HEK293 (cell line): ENCODE data around the gene QRICH1.
A peak's percentile ranks its signal among the peaks of the same experiment; 100 is the strongest.

Experiments
- CTCF ChIA-PET: fragments of 350-600 bp; formaldehyde crosslinking; extraction: SDS; loops from one replicate; lab custom pipeline; 2021; ENCODE audit warnings: antibody characterized with exemption; lab: Yijun Ruan, JAX
- POLR2A ChIA-PET: fragments of 300-600 bp; formaldehyde crosslinking; extraction: SDS; loops from one replicate; lab custom pipeline; 2020; ENCODE audit warnings: antibody characterized with exemption, inconsistent platforms; lab: Yijun Ruan, JAX
- H3K27ac ChIP-seq: fragments of 200-500 bp; sonication (Bioruptor generic); 2 replicates; pipeline ENCODE4 v1.5.1; 2014; ENCODE audit warnings: low read depth, low read length, control low read depth, inconsistent platforms; ENCODE audit errors: extremely low read depth
- H3K36me3 ChIP-seq, 2 experiments: fragments of 200-500 bp in 1 of 2; sonication (Bioruptor generic) in 1 of 2; 1 replicate in 1 of 2; 2 replicates in 1 of 2; pipeline ENCODE4 v1.5.1; 2014 to 2017; ENCODE audit warnings: inconsistent platforms in 2 of 2, low read length in 2 of 2; ENCODE audit not compliant: control insufficient read depth in 2 of 2, insufficient read depth in 1 of 2
- H3K4me1 ChIP-seq: fragments of 200-500 bp; sonication (Bioruptor generic); 2 replicates; pipeline ENCODE4 v1.5.1; 2014; ENCODE audit warnings: mild to moderate bottlenecking, low read length, inconsistent platforms; ENCODE audit not compliant: control insufficient read depth, insufficient read depth
- H3K4me3 ChIP-seq: 2 replicates; pipeline ENCODE4 v1.5.1; 2011; ENCODE audit warnings: low read depth, mild to moderate bottlenecking, control low read depth, low read length, moderate library complexity
- H3K9me3 ChIP-seq: fragments of 200-500 bp; sonication (Bioruptor generic); 2 replicates; pipeline ENCODE4 v1.5.1; 2014; ENCODE audit warnings: low read depth, low read length, inconsistent platforms; ENCODE audit not compliant: control insufficient read depth, insufficient read depth
- EGR2 ChIP-seq: fragments of 450-650 bp; formaldehyde crosslinking; IDR thresholded peaks from 2 replicates; pipeline ENCODE4 v1.5.1; 2016; ENCODE audit warnings: low read depth, missing biosample characterization, missing genetic modification characterization
- ELK4 ChIP-seq: IDR thresholded peaks from 2 replicates; pipeline ENCODE4 v1.6.1; 2011; ENCODE audit warnings: mild to moderate bottlenecking, low read depth, low read length, borderline replicate concordance
- GLIS2 ChIP-seq: fragments of 450-650 bp; formaldehyde crosslinking; IDR thresholded peaks from 2 replicates; pipeline ENCODE4 v1.5.1; 2016; ENCODE audit warnings: missing biosample characterization, missing genetic modification characterization
- IKZF3 ChIP-seq: fragments of 450-650 bp; IDR thresholded peaks from 2 replicates; pipeline ENCODE4 v1.5.0; 2018; ENCODE audit warnings: missing biosample characterization, mild to moderate bottlenecking, missing genetic modification characterization, moderate library complexity
- KLF16 ChIP-seq: fragments of 450-650 bp; formaldehyde crosslinking; IDR thresholded peaks from 2 replicates; pipeline ENCODE4 v1.5.1; 2017; ENCODE audit warnings: missing biosample characterization, missing genetic modification characterization
- PRDM10 ChIP-seq: fragments of 450-650 bp; formaldehyde crosslinking; IDR thresholded peaks from 2 replicates; pipeline ENCODE4 v1.5.1; 2016; ENCODE audit warnings: missing biosample characterization, missing genetic modification characterization
- PRDM6 ChIP-seq: fragments of 450-650 bp; formaldehyde crosslinking; IDR thresholded peaks from 2 replicates; pipeline ENCODE4 v1.5.1; 2017; ENCODE audit warnings: missing biosample characterization, missing genetic modification characterization
- SP7 ChIP-seq: fragments of 450-650 bp; formaldehyde crosslinking; IDR thresholded peaks from 2 replicates; pipeline ENCODE4 v1.5.1; 2016; ENCODE audit warnings: missing biosample characterization, missing genetic modification characterization
- ZBTB11 ChIP-seq: fragments of 450-650 bp; formaldehyde crosslinking; conservative IDR thresholded peaks from 2 replicates; pipeline ENCODE4 v1.5.1; 2016; ENCODE audit warnings: low read depth, missing biosample characterization, missing genetic modification characterization
- ZBTB26 ChIP-seq: fragments of 450-650 bp; formaldehyde crosslinking; optimal IDR thresholded peaks from 2 replicates; pipeline ENCODE3; 2016; ENCODE audit warnings: missing biosample characterization, mild to moderate bottlenecking, missing genetic modification characterization
- ZFHX2 ChIP-seq: fragments of 450-650 bp; formaldehyde crosslinking; conservative IDR thresholded peaks from 2 replicates; pipeline ENCODE4 v1.5.1; 2016; ENCODE audit warnings: missing biosample characterization, missing genetic modification characterization
- ZFP37 ChIP-seq: fragments of 450-650 bp; formaldehyde crosslinking; IDR thresholded peaks from 2 replicates; pipeline ENCODE4 v1.5.1; 2016; ENCODE audit warnings: missing biosample characterization, missing genetic modification characterization
- ZNF302 ChIP-seq: fragments of 450-650 bp; formaldehyde crosslinking; IDR thresholded peaks from 2 replicates; pipeline ENCODE4 v1.5.1; 2016; ENCODE audit warnings: missing biosample characterization, missing genetic modification characterization, low read depth
- ZNF335 ChIP-seq: fragments of 450-650 bp; formaldehyde crosslinking; conservative IDR thresholded peaks from 2 replicates; pipeline ENCODE4 v1.5.1; 2016; ENCODE audit warnings: missing biosample characterization, missing genetic modification characterization
- ZNF473 ChIP-seq: fragments of 450-650 bp; formaldehyde crosslinking; IDR thresholded peaks from 2 replicates; pipeline ENCODE4 v1.5.1; 2017; ENCODE audit warnings: missing biosample characterization, missing genetic modification characterization
- ZNF76 ChIP-seq: fragments of 450-650 bp; formaldehyde crosslinking; IDR thresholded peaks from 2 replicates; pipeline ENCODE4; 2016; ENCODE audit warnings: low read depth, missing biosample characterization, missing genetic modification characterization, borderline replicate concordance
- ZSCAN30 ChIP-seq: fragments of 450-650 bp; IDR thresholded peaks from 2 replicates; pipeline ENCODE4 v1.5.1; 2018; ENCODE audit warnings: missing biosample characterization, mild to moderate bottlenecking, missing genetic modification characterization, moderate library complexity

Gene QRICH1

GRCh38 chr3:49110780-49111179, 16.9 kb upstream of the QRICH1 start:
- Histone ChIP-seq H3K27ac (no peak overlapping the region), H3K4me3 (no peak overlapping the region), H3K4me1 (no peaks in the 10 kb centered on the region), H3K9me3 (no peaks in the 10 kb centered on the region), H3K36me3 (peaks cover 4 to 88% of the 10 kb centered on the region in 2 experiments; a peak in 2 of 3 replicates)
- POLR2A ChIA-PET: interaction anchor here (1.3 kb wide), 1 partner anchor 17 kb away, joined by 5 read pairs; the partner anchor contains the start of gene QRICH1
- CTCF ChIA-PET: no interaction called here
- TF ChIP-seq IKZF3 (no peak), PRDM6 (tag by site-specific recombination) (no peak)

- TF ChIP-seq GLIS2 (tag by site-specific recombination): peak; percentile 51
- no peak for TF ChIP-seq ZSCAN30 (tag by site-specific recombination)
- Histone ChIP-seq H3K9me3 (no peaks in the 10 kb centered on the region), H3K36me3 (peaks cover 0 to 69% of the 10 kb centered on the region in 2 experiments; a peak in 2 of 3 replicates), H3K27ac (no peak overlapping the region), H3K4me1 (no peaks in the 10 kb centered on the region), H3K4me3 (no peak overlapping the region)
- CTCF ChIA-PET: no interaction called here
- POLR2A ChIA-PET: interaction anchor here (2.3 to 5.8 kb wide), 2 partner anchors 12 to 14 kb away, joined by 11 to 26 read pairs; partner anchors contain the start of genes QRICH1 and USP19
These were observed 14.5 kb upstream of the QRICH1 start for GRCh38 chr3:49108346-49108745.

GRCh38 chr3:49104427-49105291, 10.8 kb upstream of the QRICH1 start, which contains the start of gene QARS1:
Gene QARS1, minus strand, starts transcription at chr3:49104757. Its CDS starts 24 bp downstream, at chr3:49104733.
- ChIA-PET POLR2A (interaction anchor here (1.2 to 5.8 kb wide), 3 partner anchors 11 to 75 kb away, joined by 3 to 35 read pairs (median 26); partner anchors contain the start of genes IMPDH2, QRICH1 and USP19), CTCF (interaction anchor here (0.9 kb wide), 1 partner anchor 10 kb away, joined by 4 read pairs; the partner anchor contains the start of gene QRICH1)
- H3K4me1 ChIP-seq: no peaks in the 10 kb centered on the region
- TF ChIP-seq ZNF302 (tag by site-specific recombination) (no peak), ZBTB11 (tag by site-specific recombination) (peak; percentile 60), PRDM10 (tag by site-specific recombination) (peak; percentile 80), ZBTB26 (tag by site-specific recombination) (peak; percentile 50), ZNF76 (tag by site-specific recombination) (peak; percentile 84), ZNF335 (tag by site-specific recombination) (peak; percentile 62), ELK4 (peak; percentile 38; the same call in 1 of the 2 replicates), ZNF473 (tag by site-specific recombination) (no peak), ZFP37 (tag by site-specific recombination) (no peak), KLF16 (tag by site-specific recombination) (0 out of 2 replicates have a peak, but pooled peaks have one; percentile 45), SP7 (tag by site-specific recombination) (peak; percentile 37; the same call in 1 of the 2 replicates), ZFHX2 (no peak), EGR2 (tag by site-specific recombination) (peak; percentile 37)

More at GRCh38 chr3:49104427-49105291, 10.8 kb upstream of the QRICH1 start, which contains the start of gene QARS1:
- Histone ChIP-seq H3K27ac (peak within 1 kb of the TSS; percentile 70), H3K4me3 (peak within 1 kb of the TSS; percentile 97), H3K9me3 (no peaks in the 10 kb centered on the region), H3K36me3 (peaks cover 7 to 72% of the 10 kb centered on the region in 2 experiments; a peak in 2 of 3 replicates)
